DOHH2 (cell line): ENCODE data around the gene PPFIA3.

Experiments used
- H3F3A ChIP-seq: fragments of 200-600 bp; sonication (generic), shearing (Covaris generic); 2 replicates; pipeline ENCODE4 v1.6.0; 2016; ENCODE audit warnings: antibody characterized with exemption, mild to moderate bottlenecking; ENCODE audit not compliant: control insufficient read depth, insufficient read depth
- H3K27ac ChIP-seq: fragments of 200-600 bp; sonication (generic); 2 replicates; pipeline ENCODE4 v1.5.1; 2014; ENCODE audit warnings: low read depth, mild to moderate bottlenecking, low read length, moderate library complexity
- H3K27me3 ChIP-seq: fragments of 200-600 bp; sonication (generic); 2 replicates; pipeline ENCODE4 v1.6.1; 2014; ENCODE audit warnings: mild to moderate bottlenecking, low read length, mixed read lengths; ENCODE audit not compliant: control insufficient read depth
- H3K36me3 ChIP-seq: fragments of 200-600 bp; sonication (generic); 2 replicates; pipeline ENCODE4 v1.6.1; 2014; ENCODE audit warnings: mild to moderate bottlenecking, low read length, moderate library complexity, mixed read lengths; ENCODE audit not compliant: control insufficient read depth
- H3K4me1 ChIP-seq: fragments of 200-600 bp; sonication (generic); 2 replicates; pipeline ENCODE4 v1.6.1; 2014; ENCODE audit warnings: mild to moderate bottlenecking, low read length, mixed read lengths; ENCODE audit not compliant: control insufficient read depth
- H3K4me2 ChIP-seq: fragments of 200-600 bp; sonication (generic); 2 replicates; pipeline ENCODE4 v1.6.0; 2014; ENCODE audit warnings: mild to moderate bottlenecking, low read length, moderate library complexity
- H3K4me3 ChIP-seq: fragments of 200-600 bp; sonication (generic); 2 replicates; pipeline ENCODE4 v1.5.1; 2014; ENCODE audit warnings: mild to moderate bottlenecking, low read length, mixed read lengths
- H3K79me2 ChIP-seq: fragments of 200-600 bp; sonication (generic); 2 replicates; pipeline ENCODE4 v1.6.1; 2014; ENCODE audit warnings: mild to moderate bottlenecking, low read length, mixed read lengths; ENCODE audit not compliant: control insufficient read depth
- H3K9me2 ChIP-seq: fragments of 200-600 bp; sonication (generic); replicated peaks from 2 replicates; pipeline ENCODE4 v1.6.1; 2014; ENCODE audit warnings: mild to moderate bottlenecking, low read length, mixed read lengths; ENCODE audit not compliant: control insufficient read depth
- H3K9me3 ChIP-seq: fragments of 200-600 bp; sonication (generic); 2 replicates; pipeline ENCODE4 v1.6.1; 2014; ENCODE audit warnings: antibody characterized with exemption, low read length, mixed read lengths; ENCODE audit not compliant: control insufficient read depth, insufficient read depth
- H4K20me1 ChIP-seq: fragments of 200-600 bp; sonication (generic); 2 replicates; pipeline ENCODE4 v1.6.0; 2014; ENCODE audit warnings: low read depth, mild to moderate bottlenecking, antibody characterized with exemption, low read length, moderate library complexity; ENCODE audit not compliant: control insufficient read depth, insufficient read depth
- EZH2phosphoT487 ChIP-seq: fragments of 200-600 bp; sonication (generic); IDR thresholded peaks from 2 replicates; pipeline ENCODE4 v1.6.1; 2017; ENCODE audit warnings: borderline replicate concordance, mild to moderate bottlenecking, antibody characterized with exemption, low read length, moderate library complexity, mixed read lengths
- TF ChIP-seq, protein P1 (sequence below): fragments of 200-600 bp; sonication (generic); IDR thresholded peaks from one replicate; pipeline ENCODE4 v1.5.1; 2014; ENCODE audit warnings: antibody characterized with exemption, mild to moderate bottlenecking, low read depth, low read length; ENCODE audit not compliant: poor library complexity, severe bottlenecking

PPFIA3 gene

DNA sequence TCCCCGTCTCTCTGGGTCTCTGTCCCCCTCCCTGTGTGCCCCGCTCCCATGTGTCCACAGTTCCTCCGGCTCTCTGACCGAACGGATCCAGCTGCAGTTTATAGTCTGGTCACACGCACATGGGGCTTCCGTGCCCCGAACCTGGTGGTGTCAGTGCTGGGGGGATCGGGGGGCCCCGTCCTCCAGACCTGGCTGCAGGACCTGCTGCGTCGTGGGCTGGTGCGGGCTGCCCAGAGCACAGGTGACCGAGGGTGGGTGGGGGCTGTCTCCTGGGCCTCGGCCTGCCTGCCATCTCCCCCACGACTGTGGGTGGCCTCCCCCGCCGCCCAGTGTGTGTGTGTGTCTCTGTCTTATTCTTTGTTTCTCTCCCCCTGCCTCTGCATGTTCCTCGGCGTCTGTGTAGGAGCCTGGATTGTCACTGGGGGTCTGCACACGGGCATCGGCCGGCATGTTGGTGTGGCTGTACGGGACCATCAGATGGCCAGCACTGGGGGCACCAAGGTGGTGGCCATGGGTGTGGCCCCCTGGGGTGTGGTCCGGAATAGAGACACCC lies 48.6 kb downstream of the PPFIA3 start:
- Histone ChIP-seq H3K27me3 (no peaks in the 10 kb centered on the region), H3K4me2 (no peak overlapping the region), H4K20me1 (no peaks in the 10 kb centered on the region), H3F3A (no peaks in the 10 kb centered on the region), H3K79me2 (no peaks in the 10 kb centered on the region), H3K36me3 (no peaks in the 10 kb centered on the region), H3K4me3 (no peak overlapping the region), H3K27ac (no peak overlapping the region), H3K9me3 (no peaks in the 10 kb centered on the region), H3K4me1 (no peaks in the 10 kb centered on the region), H3K9me2 (no peaks in the 10 kb centered on the region)
- TF ChIP-seq, protein P1, sequence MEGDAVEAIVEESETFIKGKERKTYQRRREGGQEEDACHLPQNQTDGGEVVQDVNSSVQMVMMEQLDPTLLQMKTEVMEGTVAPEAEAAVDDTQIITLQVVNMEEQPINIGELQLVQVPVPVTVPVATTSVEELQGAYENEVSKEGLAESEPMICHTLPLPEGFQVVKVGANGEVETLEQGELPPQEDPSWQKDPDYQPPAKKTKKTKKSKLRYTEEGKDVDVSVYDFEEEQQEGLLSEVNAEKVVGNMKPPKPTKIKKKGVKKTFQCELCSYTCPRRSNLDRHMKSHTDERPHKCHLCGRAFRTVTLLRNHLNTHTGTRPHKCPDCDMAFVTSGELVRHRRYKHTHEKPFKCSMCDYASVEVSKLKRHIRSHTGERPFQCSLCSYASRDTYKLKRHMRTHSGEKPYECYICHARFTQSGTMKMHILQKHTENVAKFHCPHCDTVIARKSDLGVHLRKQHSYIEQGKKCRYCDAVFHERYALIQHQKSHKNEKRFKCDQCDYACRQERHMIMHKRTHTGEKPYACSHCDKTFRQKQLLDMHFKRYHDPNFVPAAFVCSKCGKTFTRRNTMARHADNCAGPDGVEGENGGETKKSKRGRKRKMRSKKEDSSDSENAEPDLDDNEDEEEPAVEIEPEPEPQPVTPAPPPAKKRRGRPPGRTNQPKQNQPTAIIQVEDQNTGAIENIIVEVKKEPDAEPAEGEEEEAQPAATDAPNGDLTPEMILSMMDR, result no peak
- TF ChIP-seq EZH2phosphoT487, result no peak

DNA sequence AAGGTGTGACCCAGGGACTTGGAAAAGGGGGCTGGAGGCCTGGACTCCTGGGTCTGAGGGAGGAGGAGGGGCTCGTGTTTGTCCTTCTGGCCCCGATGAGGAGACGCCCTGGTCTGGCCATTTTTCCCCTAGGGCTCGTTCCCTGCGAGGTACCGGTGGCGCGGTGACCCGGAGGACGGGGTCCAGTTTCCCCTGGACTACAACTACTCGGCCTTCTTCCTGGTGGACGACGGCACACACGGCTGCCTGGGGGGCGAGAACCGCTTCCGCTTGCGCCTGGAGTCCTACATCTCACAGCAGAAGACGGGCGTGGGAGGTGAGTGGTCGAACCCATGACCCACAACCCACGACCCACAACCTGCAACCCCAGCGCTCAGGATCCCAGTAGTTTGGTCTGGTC lies 49.1 kb downstream of the PPFIA3 start:
- Histone ChIP-seq H3K9me3 (no peaks in the 10 kb centered on the region), H3K4me2 (no peak overlapping the region), H3K79me2 (no peaks in the 10 kb centered on the region), H3K4me3 (no peak overlapping the region), H4K20me1 (no peaks in the 10 kb centered on the region), H3K36me3 (no peaks in the 10 kb centered on the region), H3K27me3 (no peaks in the 10 kb centered on the region), H3K27ac (no peak overlapping the region), H3K4me1 (no peaks in the 10 kb centered on the region), H3K9me2 (no peaks in the 10 kb centered on the region), H3F3A (no peaks in the 10 kb centered on the region)
- TF ChIP-seq, protein P1, result no peak
- TF ChIP-seq EZH2phosphoT487, result no peak

DNA sequence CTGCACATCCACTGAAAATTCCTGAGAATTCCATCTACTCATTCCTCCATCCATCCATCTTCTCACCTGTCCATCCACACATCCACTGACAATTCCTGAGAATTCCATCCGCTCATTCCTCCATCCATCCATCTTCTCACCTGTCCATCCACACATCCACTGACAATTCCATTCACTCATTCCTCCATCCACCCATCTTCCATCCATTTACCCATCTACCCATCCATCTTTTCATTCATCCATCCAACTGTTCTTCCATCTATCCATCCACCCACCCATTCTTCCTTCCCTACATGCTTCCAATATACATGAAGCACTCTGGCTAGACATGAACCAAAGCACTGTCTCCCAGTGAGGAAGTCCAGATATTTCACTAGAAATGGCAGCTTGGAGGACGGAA lies 53.9 kb downstream of the PPFIA3 start:
- peaks cover 3% of the 10 kb centered on the region; the same call in 1 of the 2 replicates for H3K4me1 ChIP-seq
- no peaks in the 10 kb centered on the region for H3K36me3 ChIP-seq
- H3F3A ChIP-seq, result no peaks in the 10 kb centered on the region
- H3K4me2 ChIP-seq, result no peak overlapping the region
- H3K9me3 ChIP-seq, result no peaks in the 10 kb centered on the region
- H3K27ac ChIP-seq, result no peak overlapping the region
- no peak overlapping the region for H3K4me3 ChIP-seq
- TF ChIP-seq, protein P1, result no peak
- no peak for TF ChIP-seq EZH2phosphoT487
- no peaks in the 10 kb centered on the region for H3K9me2 ChIP-seq
- no peaks in the 10 kb centered on the region for H4K20me1 ChIP-seq
- H3K79me2 ChIP-seq, result no peaks in the 10 kb centered on the region
- no peaks in the 10 kb centered on the region for H3K27me3 ChIP-seq
